ENCODE data around the gene DCST2. TPM values are rescaled to one million over a fixed set of nuclear protein-coding genes. Genes with fewer than 3 reads are reported as not detected.

The DCST2 gene
- total RNA-seq, 1 donor from 2014 or later: 0.64 TPM

- DNase-seq: no peak
- Mint-ChIP-seq H3K9me3 (ENCODE audit: unreplicated experiment) (peaks cover 12% of the 10 kb centered on the region), H3K27ac (ENCODE audit: unreplicated experiment) (no peak overlapping the region)
Measured at GRCh38 chr1:155022927-155023236, 10.7 kb downstream of the DCST2 start.

GRCh38 chr1:155022136-155022926 is 11.2 kb downstream of the DCST2 start:
- H3K9me3 Mint-ChIP-seq (ENCODE audit: unreplicated experiment): peaks cover 12% of the 10 kb centered on the region
- no peak overlapping the region for H3K27ac Mint-ChIP-seq (ENCODE audit: unreplicated experiment)
- H3K4me1 Mint-ChIP-seq (ENCODE audit: low read depth, unreplicated experiment): peaks cover 19% of the 10 kb centered on the region

More at GRCh38 chr1:155022927-155023236, 10.7 kb downstream of the DCST2 start:
- peaks cover 19% of the 10 kb centered on the region for H3K4me1 Mint-ChIP-seq (ENCODE audit: low read depth, unreplicated experiment)
- H3K27me3 Mint-ChIP-seq (ENCODE audit: unreplicated experiment): peaks cover 14% of the 10 kb centered on the region
- no peak overlapping the region for H3K4me3 Mint-ChIP-seq (ENCODE audit: unreplicated experiment)
- no peak for TF ChIP-seq CTCF (IDR thresholded peaks at IDR 0.05; ENCODE audit: partially characterized antibody, unreplicated experiment)
- no peaks in the 10 kb centered on the region for H3K36me3 Mint-ChIP-seq (ENCODE audit: unreplicated experiment)

GRCh38 chr1:155019377-155020245 is 14.0 kb downstream of the DCST2 start:
- H3K27me3 Mint-ChIP-seq (ENCODE audit: unreplicated experiment): peaks cover 12% of the 10 kb centered on the region
- H3K36me3 Mint-ChIP-seq (ENCODE audit: unreplicated experiment): no peaks in the 10 kb centered on the region
- TF ChIP-seq CTCF (IDR thresholded peaks at IDR 0.05; ENCODE audit: partially characterized antibody, unreplicated experiment): no peak
- no peak for DNase-seq
- peaks cover 12% of the 10 kb centered on the region for H3K9me3 Mint-ChIP-seq (ENCODE audit: unreplicated experiment)
- peaks cover 19% of the 10 kb centered on the region for H3K4me1 Mint-ChIP-seq (ENCODE audit: low read depth, unreplicated experiment)
- H3K4me3 Mint-ChIP-seq (ENCODE audit: unreplicated experiment): peak overlapping the region; percentile 54
- H3K27ac Mint-ChIP-seq (ENCODE audit: unreplicated experiment): peak overlapping the region; percentile 71

More at GRCh38 chr1:155022136-155022926, 11.2 kb downstream of the DCST2 start:
- H3K36me3 Mint-ChIP-seq (ENCODE audit: unreplicated experiment): no peaks in the 10 kb centered on the region
- no peak overlapping the region for H3K4me3 Mint-ChIP-seq (ENCODE audit: unreplicated experiment)
- no peak for TF ChIP-seq CTCF (IDR thresholded peaks at IDR 0.05; ENCODE audit: partially characterized antibody, unreplicated experiment)
- H3K27me3 Mint-ChIP-seq (ENCODE audit: unreplicated experiment): peaks cover 14% of the 10 kb centered on the region
- DNase-seq: no peak

- Mint-ChIP-seq H3K4me3 (ENCODE audit: unreplicated experiment) (peak overlapping the region; percentile 15), H3K36me3 (ENCODE audit: unreplicated experiment) (no peaks in the 10 kb centered on the region), H3K27me3 (ENCODE audit: unreplicated experiment) (peaks cover 12% of the 10 kb centered on the region), H3K4me1 (ENCODE audit: low read depth, unreplicated experiment) (peaks cover 19% of the 10 kb centered on the region), H3K27ac (ENCODE audit: unreplicated experiment) (peak overlapping the region; percentile 71), H3K9me3 (ENCODE audit: unreplicated experiment) (peaks cover 12% of the 10 kb centered on the region)
- no peak for DNase-seq
- TF ChIP-seq CTCF (IDR thresholded peaks at IDR 0.05; ENCODE audit: partially characterized antibody, unreplicated experiment): no peak
Measured at GRCh38 chr1:155018617-155019348, 14.8 kb downstream of the DCST2 start.

Measured in glutamatergic neuron (in vitro differentiated cells).